ENCODE results near the gene ZNF618. TPM values are rescaled to one million over a fixed set of nuclear protein-coding genes. Genes with fewer than 3 reads are reported as not detected.

Gene ZNF618
- total RNA-seq, 2 experiments from 2014 or later = 0.22 to 0.27 TPM

GRCh38 chr9:114075602-114076001 is 199.5 kb downstream of the ZNF618 start:
- DNase-seq (no peak), ATAC-seq (no peak)
- no peak for TF ChIP-seq CTCF (IDR thresholded peaks at IDR 0.05)
- Mint-ChIP-seq H3K27ac (no peak overlapping the region), H3K36me3 (ENCODE audit: low read depth) (no peaks in the 10 kb centered on the region), H3K4me3 (no peak overlapping the region), H3K27me3 (peaks cover 2% of the 10 kb centered on the region), H3K9me3 (no peaks in the 10 kb centered on the region), H3K4me1 (ENCODE audit: low read depth) (no peaks in the 10 kb centered on the region)
- CTCF ChIA-PET = interaction anchor here (3.1 kb wide), 1 partner anchor 215 kb away, joined by 10 read pairs; no protein-coding TSS in a partner anchor
- intact Hi-C loops (cut with micrococcal nuclease) = no loop called here
- POLR2A ChIA-PET = no interaction called here

DNA sequence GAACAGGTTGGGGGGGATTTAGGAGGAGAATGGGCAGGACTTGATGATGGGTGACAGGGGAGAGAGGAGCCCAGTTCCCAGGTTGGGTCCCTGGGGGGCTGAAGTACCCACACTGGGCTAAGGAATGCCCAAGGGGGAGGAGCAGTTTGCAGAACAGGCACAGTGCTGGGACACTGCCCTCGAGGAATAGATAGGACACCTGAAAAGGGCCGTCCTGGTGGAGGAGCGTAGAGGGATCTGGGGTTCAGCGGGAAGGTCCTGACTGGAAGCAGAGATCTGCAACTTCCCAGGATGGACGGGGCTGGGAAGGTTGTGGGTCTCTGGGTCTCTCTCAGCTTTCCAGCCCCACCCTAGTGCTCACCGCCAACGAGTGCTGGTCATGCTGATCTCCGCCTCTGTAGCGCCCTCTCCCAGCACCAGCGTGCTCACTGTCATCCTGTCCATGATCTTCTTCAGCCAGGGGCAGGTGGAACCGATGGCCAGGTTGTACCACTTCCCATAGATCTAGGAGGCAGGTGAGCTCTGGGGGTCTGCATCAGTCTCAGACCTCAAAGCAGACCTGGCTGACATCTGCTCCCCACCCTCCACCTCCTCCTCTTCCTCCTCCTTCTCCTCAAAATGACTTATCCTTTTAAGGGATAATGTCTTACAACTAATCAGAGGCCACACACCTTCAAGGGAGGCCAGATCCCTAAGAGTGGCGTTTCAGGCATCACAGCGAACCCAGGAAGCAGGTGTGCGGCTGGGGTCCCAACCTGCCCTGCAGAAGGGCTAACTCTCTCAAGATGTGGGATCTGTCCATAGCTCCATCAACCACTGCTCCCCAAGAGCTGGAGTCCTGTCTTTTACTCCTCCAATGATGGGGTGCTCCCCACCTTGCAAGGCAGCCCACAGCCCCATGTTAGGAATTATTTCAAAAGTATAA is 200.4 kb downstream of the ZNF618 start:
- no peak for TF ChIP-seq CTCF (IDR thresholded peaks at IDR 0.05)
- H3K36me3 Mint-ChIP-seq (ENCODE audit: low read depth) = no peaks in the 10 kb centered on the region
- no peak overlapping the region for H3K27ac Mint-ChIP-seq
- POLR2A ChIA-PET = no interaction called here
- no peak for DNase-seq
- no peaks in the 10 kb centered on the region for H3K9me3 Mint-ChIP-seq
- H3K4me3 Mint-ChIP-seq = no peak overlapping the region
- ATAC-seq = no peak
- H3K27me3 Mint-ChIP-seq = peaks cover 2% of the 10 kb centered on the region
- H3K4me1 Mint-ChIP-seq (ENCODE audit: low read depth) = no peaks in the 10 kb centered on the region
- CTCF ChIA-PET = interaction anchor here (3.1 kb wide), 1 partner anchor 214 kb away, joined by 10 read pairs; no protein-coding TSS in a partner anchor
- intact Hi-C loops (cut with micrococcal nuclease) = no loop called here

DNA sequence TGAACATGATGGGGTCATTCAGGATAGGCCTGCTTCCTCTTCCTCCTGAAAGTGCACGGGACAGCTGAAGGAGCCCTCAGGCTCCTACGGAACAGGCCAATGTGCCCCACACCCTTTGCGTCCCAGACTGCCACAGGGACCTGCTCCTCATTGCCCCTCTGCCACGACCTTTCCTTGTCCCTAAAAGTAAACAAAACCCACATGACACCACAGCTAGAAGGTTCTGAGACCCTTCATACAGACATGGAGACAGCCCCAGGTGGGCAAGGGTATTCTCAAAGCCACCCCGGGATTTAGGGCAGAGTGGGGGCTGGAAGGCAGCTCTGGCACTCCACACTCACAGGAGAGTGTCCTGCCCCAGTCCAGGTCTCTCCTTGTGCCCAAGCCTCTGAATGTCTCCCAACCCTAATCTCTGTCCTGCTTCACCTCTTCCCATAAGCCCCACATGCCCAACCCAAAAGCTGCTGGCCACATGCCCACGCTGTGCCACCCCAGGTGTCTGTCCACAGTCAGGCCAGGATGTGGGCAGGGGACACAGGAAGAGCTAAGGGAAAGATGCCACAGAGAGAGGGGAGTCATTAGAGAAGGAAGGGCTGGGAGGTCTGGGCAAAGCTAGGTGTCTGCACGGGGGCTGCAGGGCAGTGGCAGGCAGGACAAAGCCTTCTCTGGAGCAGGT is 201.2 kb downstream of the ZNF618 start:
- Mint-ChIP-seq H3K27me3 (peaks cover 2% of the 10 kb centered on the region), H3K27ac (no peak overlapping the region), H3K4me3 (no peak overlapping the region), H3K9me3 (no peaks in the 10 kb centered on the region), H3K36me3 (ENCODE audit: low read depth) (no peaks in the 10 kb centered on the region), H3K4me1 (ENCODE audit: low read depth) (no peaks in the 10 kb centered on the region)
- ChIA-PET POLR2A (no interaction called here), CTCF (interaction anchor here (0.8 to 3.1 kb wide), 3 partner anchors 30 to 214 kb away, joined by 3 to 10 read pairs (median 3); no protein-coding TSS in a partner anchor)
- TF ChIP-seq CTCF (IDR thresholded peaks at IDR 0.05) = no peak
- ATAC-seq (no peak), DNase-seq (no peak)
- intact Hi-C loops (cut with micrococcal nuclease) = no loop called here

GRCh38 chr9:114078021-114078780 is 202.1 kb downstream of the ZNF618 start, which contains the start of gene AMBP:
Gene AMBP, minus strand, starts transcription at chr9:114078300. Its CDS starts 91 bp downstream, at chr9:114078209.
- Mint-ChIP-seq H3K4me1 (ENCODE audit: low read depth) (no peaks in the 10 kb centered on the region), H3K27ac (no peak within 1 kb of the TSS), H3K9me3 (no peaks in the 10 kb centered on the region), H3K36me3 (ENCODE audit: low read depth) (no peaks in the 10 kb centered on the region), H3K27me3 (peaks cover 2% of the 10 kb centered on the region), H3K4me3 (no peak within 1 kb of the TSS)
- intact Hi-C loops (cut with micrococcal nuclease) = no loop called here
- ChIA-PET CTCF (interaction anchor here (0.8 to 2.3 kb wide), 2 partner anchors 213 kb away, joined by 3 to 14 read pairs; no protein-coding TSS in a partner anchor), POLR2A (no interaction called here)
- ATAC-seq = no peak
- no peak for TF ChIP-seq CTCF (IDR thresholded peaks at IDR 0.05)
- no peak for DNase-seq
